Neural cell (in vitro differentiated cells): ENCODE results near the gene GABRG3.

ENCODE experiments used
- EP300 ChIP-seq: fragments of 450-650 bp; conservative IDR thresholded peaks from 2 replicates; pipeline ENCODE4 v1.6.1; 2014; ENCODE audit warnings: antibody characterized with exemption, mild to moderate bottlenecking, moderate library complexity; ENCODE audit not compliant: poor library complexity, severe bottlenecking
- EZH2 ChIP-seq: fragments of 200-600, 300-800 bp; shearing (Covaris generic), sonication (generic); IDR thresholded peaks from 2 replicates; pipeline ENCODE4 v1.6.1; 2014; ENCODE audit warnings: antibody characterized with exemption, low read length, borderline replicate concordance, mild to moderate bottlenecking; ENCODE audit not compliant: insufficient read depth, poor library complexity, severe bottlenecking
- POLR2AphosphoS5 ChIP-seq: IDR thresholded peaks from 2 replicates; pipeline ENCODE4 v1.6.1; 2012
- TAF1 ChIP-seq: IDR thresholded peaks from 2 replicates; pipeline ENCODE4 v1.6.1; 2012; ENCODE audit warnings: low read depth
- TF ChIP-seq, protein P1 (sequence below): IDR thresholded peaks from 2 replicates; pipeline ENCODE4 v1.6.1; 2012; ENCODE audit warnings: borderline replicate concordance
- TF ChIP-seq, protein P2 (sequence below): fragments of 450-650 bp; IDR thresholded peaks from 2 replicates; pipeline ENCODE4 v1.5.1; 2014; ENCODE audit warnings: antibody characterized with exemption, mild to moderate bottlenecking, moderate library complexity; ENCODE audit not compliant: poor library complexity, severe bottlenecking

GRCh38 chr15:27532358-27532757 is 561.4 kb downstream of the GABRG3 start:
- TF ChIP-seq, protein P1, sequence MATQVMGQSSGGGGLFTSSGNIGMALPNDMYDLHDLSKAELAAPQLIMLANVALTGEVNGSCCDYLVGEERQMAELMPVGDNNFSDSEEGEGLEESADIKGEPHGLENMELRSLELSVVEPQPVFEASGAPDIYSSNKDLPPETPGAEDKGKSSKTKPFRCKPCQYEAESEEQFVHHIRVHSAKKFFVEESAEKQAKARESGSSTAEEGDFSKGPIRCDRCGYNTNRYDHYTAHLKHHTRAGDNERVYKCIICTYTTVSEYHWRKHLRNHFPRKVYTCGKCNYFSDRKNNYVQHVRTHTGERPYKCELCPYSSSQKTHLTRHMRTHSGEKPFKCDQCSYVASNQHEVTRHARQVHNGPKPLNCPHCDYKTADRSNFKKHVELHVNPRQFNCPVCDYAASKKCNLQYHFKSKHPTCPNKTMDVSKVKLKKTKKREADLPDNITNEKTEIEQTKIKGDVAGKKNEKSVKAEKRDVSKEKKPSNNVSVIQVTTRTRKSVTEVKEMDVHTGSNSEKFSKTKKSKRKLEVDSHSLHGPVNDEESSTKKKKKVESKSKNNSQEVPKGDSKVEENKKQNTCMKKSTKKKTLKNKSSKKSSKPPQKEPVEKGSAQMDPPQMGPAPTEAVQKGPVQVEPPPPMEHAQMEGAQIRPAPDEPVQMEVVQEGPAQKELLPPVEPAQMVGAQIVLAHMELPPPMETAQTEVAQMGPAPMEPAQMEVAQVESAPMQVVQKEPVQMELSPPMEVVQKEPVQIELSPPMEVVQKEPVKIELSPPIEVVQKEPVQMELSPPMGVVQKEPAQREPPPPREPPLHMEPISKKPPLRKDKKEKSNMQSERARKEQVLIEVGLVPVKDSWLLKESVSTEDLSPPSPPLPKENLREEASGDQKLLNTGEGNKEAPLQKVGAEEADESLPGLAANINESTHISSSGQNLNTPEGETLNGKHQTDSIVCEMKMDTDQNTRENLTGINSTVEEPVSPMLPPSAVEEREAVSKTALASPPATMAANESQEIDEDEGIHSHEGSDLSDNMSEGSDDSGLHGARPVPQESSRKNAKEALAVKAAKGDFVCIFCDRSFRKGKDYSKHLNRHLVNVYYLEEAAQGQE, result no peak
- TF ChIP-seq, protein P2, sequence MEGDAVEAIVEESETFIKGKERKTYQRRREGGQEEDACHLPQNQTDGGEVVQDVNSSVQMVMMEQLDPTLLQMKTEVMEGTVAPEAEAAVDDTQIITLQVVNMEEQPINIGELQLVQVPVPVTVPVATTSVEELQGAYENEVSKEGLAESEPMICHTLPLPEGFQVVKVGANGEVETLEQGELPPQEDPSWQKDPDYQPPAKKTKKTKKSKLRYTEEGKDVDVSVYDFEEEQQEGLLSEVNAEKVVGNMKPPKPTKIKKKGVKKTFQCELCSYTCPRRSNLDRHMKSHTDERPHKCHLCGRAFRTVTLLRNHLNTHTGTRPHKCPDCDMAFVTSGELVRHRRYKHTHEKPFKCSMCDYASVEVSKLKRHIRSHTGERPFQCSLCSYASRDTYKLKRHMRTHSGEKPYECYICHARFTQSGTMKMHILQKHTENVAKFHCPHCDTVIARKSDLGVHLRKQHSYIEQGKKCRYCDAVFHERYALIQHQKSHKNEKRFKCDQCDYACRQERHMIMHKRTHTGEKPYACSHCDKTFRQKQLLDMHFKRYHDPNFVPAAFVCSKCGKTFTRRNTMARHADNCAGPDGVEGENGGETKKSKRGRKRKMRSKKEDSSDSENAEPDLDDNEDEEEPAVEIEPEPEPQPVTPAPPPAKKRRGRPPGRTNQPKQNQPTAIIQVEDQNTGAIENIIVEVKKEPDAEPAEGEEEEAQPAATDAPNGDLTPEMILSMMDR, result no peak
- TF ChIP-seq EZH2, result no peak
- no peak for TF ChIP-seq EP300
- no peak for TF ChIP-seq POLR2AphosphoS5
- TF ChIP-seq TAF1, result no peak
